ENCODE measurements around the gene ZNF599.
"Not testable (repeated sequence)": the region's sequence is repeated elsewhere in the genome, so short reads cannot be mapped to it uniquely, and the experiment has no call there.

ZNF599 gene

DNA sequence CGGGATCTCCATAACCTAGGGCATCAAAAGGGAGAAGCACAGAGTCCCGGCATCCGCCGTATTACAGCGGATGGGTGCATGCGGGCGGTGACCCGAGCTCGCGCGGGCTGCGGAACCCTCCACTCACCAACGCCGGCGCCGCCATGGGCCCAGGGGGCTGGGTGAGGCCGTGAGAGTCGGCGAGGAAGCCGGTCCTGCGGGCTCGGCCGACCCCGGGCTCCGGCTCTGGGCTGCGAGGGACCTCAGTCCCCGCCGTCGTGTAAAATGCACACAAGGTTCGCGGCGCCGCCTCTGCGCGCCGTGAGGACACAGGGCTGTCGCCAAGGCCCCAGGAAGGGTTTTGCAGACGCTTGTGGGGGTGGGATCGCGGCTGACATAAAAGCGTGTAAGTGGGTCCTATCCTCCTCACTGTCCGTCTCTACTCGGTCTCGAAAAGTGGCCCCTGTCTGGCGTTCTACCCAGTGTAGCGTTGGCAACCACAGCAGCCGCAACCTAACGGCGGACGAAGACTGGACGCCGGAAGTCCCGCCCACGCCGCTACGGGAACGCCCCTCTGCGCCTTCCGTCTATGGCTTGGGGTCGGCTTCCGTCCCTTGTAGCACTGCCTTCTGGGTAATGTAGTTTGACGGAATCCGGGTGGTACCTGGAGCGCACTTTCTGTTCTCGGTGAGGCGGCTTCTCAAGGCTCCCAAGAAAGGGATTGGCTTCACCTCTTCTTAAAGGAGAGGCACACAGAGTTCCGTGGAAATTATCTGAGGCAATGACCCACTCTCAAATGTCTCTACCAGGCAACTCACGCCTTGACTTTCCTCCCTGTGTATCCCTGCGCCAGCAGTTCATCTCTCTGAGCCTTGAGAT lies at the start of gene ZNF599:
ZNF599 (minus strand) TSS at position 519 of the 858 bp plus-strand sequence; CDS start at position 145, 374 bp downstream.
- peak; percentile 83 for DNase-seq

DNA sequence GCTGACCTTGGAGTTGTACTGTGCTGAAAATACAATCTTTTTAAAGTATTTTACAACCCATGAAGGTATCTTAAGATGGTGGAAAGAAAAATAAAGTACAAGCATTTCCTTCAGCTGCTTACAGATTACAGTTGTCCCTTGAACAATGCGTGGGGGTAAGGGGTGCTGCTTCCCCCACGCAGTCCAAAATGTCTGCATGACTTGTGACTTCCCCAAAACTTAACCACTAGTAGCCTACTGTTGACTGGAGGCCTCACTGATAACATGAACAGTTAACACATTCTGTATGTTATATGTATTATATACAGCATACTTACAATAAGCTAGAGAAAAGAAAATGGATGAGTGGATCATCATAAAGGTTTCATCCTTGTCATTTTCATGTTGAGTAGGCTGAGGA lies 45.3 kb upstream of the ZNF599 start:
- DNase-seq, result no peak

DNA sequence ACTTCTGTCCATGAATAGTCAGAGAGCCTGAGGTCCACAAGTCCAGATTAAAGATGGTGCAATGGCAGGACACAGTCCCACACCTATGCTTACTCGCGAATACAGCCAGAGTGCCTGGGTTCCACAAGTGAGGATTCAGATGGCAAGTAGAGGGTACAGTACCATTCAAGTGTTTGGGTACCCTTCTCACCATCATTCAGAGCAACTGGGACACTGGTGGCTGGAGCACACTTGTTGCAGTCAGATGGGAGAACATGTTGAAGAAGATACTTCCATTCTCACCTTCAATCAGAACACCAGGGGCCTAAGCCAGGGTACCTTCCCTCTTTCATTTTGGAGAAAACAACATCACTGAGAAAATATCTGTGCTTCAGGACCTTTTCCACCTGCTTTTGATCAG lies 43.7 kb upstream of the ZNF599 start:
- DNase-seq, result no peak

GRCh38 chr19:34808566-34808965 lies 35.6 kb upstream of the ZNF599 start:
- DNase-seq, result no peak

DNA sequence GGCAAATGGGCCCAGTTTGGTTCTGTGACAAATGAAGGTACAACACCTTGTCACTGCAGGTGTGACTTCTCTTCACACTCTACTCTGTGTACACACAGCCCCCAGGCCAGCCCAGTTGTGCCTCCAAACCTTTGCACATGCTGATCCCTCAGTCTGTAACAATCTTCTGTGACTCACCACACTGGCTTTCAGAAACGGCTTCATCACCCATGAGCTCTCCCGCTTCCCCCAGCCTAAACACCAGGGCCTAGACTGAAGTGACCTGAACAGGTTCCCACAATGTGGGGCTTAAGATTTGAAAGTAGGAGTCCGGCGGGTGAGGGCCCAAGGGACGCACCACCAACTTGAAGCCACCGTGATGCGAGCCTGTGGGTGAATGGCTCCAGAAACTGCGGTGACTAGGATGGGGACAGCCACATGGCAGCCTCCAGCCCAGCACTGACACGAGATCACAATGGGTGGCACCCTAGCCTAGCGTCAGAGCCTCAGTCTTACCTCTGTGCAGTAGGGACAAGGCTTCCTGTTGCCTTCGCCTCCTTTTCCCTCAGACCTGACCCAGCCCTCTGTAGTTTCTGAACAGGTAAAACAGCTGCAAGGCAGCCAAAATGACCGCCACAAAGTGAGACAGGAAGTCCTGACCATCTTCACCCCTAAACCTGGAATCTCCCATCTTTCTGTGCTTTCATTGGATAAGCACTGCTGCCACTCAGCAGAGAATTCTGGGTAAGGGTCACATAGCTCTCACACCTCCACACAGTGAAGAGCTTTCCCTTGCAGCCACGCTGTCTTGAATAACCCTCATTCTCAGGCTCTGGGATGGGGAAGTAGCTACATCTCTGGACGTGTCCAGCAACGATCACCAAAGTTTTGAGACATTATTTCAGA lies 34.2 kb upstream of the ZNF599 start:
- DNase-seq, result no peak

DNA sequence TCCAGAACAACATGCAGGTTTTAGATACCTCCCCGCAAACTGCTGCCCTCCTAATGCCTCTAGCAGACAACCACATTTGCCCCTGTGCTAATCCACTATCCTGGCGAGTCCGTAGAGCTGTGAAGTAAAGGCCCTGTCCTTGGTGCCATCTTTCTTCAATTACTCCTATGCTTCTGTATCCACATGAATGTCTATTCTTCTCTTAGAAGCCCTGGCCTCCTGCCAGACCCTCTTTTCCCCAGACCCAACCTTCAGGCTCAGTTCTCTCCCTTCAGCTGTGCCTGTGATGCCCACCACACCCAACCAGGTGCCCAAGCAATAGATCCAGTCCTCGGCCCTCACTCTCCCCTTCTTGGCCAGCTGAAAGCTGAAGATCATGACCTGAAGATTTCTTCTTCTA lies 31.1 kb upstream of the ZNF599 start:
- DNase-seq, result no peak

GRCh38 chr19:34796953-34797352 lies 23.9 kb upstream of the ZNF599 start:
- not testable (repeated sequence) for DNase-seq

DNA sequence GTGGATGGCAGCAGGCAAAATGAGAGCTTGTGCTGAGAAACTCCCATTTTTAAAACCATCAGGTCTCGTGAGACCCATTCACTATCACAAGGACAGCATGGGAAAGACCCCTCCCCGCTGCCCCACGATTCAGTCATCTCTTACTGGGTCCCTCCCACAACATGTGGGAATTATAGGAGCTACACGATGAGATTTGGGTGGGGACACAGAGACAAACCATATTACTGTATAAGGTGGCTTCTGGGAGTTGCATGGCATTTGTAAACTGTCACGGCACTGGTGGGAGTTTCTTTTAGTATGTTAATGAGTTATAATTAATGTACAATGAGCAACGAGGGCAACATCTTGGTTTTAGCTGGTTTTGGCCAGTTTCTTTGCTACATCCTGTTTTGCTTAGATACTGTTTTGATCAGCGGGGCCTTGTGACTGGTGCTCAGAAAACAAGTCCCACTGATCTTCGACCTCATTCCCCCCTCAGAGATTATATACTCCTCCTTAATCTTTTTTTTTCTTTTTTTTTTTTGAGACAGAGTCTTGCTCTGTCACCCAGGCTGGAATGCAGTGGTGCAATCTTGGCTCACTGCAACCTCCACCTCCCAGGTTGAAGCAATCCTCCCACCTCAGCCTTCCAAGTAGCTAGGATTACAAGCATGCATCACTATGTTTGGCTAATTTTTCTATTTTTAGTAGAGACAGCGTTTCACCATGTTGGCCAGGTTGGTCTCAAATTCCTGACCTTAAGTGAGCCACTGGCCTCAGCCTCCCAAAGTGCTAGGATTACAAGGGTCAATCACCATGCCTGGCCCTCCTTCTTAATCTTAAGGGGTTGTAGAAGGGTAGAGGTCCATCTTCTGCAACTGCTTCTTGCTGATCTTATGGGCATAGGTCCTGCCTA lies 21.3 kb upstream of the ZNF599 start:
- DNase-seq, result no peak

- no peak for DNase-seq
Observed at GRCh38 chr19:34793565-34793964, 20.6 kb upstream of the ZNF599 start.

DNA sequence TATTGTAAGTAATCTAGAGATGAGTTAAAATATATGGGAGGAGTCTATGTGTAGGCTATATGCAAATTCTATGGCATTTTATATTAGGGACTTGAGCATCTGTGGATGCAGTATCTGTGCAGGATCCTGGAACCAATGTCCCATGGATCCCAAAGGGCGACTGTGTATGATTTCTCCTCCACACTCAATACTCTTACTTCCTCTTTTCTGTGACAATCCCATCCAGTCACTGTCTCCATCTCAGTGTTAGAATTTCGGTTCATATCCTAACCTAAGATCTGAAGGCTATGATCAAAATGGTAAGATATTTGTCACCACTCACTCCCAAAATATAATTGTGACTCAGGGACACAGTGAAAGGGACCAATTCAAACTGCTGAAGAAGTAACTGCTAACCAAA lies 15.1 kb upstream of the ZNF599 start:
- no peak for DNase-seq

DNA sequence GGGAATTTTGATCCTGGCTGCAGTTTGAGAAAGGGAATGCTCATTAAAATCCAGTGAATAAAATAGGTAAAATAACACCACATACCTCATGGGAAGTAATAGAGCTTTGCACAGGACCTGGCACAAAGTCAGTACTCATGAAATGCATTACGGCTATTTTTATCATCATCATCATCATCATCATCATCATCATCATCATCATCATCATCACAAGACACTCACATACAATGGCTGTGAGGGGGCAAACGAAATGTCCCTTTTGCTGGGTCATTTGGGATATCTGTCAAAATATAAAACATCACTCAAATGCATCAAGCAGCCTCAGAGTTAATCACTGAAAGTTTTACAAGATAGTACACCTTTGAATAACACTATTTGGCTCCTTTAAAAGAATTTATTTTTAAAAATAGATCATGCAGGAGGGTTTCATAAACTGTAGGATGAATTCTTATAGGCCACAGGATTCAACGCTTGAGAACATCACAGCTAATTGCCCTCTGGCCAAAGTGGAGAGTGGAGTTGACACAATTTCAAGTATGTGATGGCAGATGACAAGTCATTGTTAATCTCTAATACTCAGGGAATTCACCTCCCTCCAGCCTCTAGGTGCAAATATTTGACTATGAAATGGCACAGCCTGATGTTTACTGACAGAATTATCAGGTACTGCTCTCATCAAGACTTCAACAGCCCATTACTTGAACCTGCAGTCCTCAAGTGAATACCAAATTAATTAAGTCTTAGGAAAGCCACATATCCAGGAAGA lies 14.2 kb upstream of the ZNF599 start:
- DNase-seq, result no peak

GRCh38 chr19:34786236-34786635 lies 13.2 kb upstream of the ZNF599 start:
- no peak for DNase-seq

GRCh38 chr19:34779652-34780051 lies 6.6 kb upstream of the ZNF599 start:
- DNase-seq, result no peak

DNA sequence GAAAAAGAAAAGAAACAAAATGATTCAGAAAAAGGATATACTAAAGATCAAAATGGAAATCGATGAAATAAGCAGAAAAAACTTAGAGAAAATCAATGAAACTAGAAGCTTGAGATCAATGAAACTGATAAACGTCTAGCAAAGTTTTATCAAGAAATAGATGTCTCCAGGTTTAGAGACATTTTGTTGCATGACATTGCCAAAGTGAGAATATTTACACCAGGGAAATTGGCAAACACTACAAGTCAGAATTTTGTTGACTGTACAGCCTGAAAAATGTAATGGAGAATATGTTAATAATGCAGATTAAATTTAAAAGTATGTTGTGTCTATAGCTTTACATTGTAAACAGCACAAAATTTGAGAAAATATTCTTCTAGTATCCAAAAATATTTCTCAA lies 5.3 kb upstream of the ZNF599 start:
- DNase-seq, result no peak

DNA sequence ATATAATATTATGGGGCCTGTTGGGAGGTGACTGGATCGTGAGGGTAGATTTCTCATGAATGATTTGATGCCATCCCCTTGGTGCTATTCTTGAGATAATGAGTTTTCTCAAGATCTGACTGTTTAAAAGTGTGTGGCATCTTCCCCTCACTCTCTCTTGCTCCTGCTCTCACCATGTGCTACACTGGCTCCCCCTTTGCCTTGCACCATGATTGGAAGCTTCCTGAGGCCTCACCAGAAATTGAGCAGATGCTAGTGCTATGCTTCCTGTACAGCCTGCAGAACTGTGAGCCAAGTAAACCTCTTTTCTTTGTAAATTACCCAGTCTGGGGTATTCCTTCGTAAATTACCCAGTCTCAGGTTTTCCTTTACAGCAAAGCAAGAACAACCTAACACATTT lies 1.8 kb upstream of the ZNF599 start:
- DNase-seq, result no peak

DNA sequence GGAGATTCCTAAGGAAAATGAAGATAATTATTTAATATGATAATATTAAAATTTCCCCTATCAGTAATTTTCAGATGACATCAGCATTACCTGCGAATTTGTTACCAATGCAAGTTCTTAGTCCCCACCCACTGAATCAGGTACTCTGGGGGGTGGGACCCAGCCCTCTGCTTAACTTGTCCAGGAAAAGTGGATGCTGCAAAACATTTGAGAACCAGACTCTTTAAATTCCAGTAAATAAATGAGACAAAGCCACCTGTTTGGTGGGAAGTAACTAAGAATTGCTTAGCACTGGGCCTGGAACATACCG lies 495 bp upstream of the ZNF599 start:
- no peak for DNase-seq

DNA sequence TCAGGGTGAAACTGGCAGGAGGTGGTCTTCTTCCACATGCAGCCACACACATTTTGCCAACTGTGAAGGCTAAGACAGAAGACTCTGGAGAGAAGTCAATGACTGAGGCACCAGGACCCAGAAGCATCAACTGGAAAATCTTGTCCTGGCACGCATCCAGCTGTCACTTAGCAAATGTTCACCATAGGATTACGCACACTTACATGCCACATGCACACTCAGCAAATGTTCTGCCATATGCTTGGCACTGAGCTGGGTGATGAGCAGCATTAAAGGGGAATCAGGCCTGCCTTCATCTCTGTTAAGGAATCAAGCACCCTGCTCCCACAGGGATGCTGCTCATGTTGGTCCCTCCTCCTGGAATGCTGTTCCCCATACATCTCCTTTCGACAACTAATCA lies 5.1 kb downstream of the ZNF599 start:
- DNase-seq, result no peak

- DNase-seq, result no peak
Observed at GRCh38 chr19:34766386-34766785, 6.6 kb downstream of the ZNF599 start.

DNA sequence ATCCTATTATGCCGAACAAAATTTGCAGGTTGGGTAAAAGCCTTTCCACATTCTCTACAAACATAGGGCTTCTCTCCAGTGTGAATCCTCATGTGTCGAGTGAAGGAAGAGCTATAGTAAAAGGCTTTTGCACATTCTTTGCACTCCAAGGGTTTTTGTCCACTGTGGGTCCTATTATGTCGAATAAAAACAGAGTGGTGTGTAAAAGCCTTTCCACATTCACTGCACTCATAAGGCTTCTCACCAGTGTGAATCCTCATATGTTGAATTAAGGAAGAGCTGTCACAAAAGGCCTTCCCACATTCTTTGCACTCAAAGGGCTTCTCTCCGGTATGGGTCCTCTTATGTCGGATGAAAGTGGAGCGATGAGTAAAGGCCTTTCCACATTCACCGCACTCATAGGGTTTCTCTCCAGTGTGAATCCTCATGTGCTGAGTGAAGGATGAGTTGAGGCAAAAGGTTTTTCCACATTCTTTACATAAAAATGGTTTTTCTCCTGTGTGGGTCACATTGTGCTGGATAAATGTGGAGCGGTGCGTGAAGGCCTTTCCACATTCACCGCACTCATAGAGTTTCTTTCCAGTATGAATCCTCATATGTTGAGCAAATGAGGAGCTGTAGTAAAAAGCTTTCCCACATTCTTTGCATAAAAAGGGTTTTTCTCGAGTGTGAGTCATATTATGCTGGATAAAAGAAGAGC lies 13.6 kb downstream of the ZNF599 start:
- DNase-seq, result no peak

DNA sequence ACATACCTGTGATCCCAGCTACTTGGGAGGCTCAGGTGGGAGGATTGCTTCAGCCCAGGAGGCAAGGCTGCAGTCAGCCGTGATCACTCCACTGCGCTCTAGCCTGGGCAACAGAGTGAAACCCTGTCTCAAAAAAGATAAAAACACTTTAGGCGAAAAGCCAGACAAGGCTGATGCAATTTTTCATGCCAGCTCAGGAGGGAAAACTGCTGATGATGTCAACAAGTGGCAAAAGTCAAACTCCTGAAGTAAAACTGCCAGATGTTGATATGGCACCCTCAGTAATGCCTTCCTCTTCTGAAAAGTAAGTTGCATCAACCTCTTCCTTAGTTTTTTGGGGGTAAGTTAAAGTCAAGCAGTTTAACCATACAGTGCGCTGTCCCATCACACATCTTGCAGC lies 15.6 kb downstream of the ZNF599 start:
- DNase-seq, result no peak

DNA sequence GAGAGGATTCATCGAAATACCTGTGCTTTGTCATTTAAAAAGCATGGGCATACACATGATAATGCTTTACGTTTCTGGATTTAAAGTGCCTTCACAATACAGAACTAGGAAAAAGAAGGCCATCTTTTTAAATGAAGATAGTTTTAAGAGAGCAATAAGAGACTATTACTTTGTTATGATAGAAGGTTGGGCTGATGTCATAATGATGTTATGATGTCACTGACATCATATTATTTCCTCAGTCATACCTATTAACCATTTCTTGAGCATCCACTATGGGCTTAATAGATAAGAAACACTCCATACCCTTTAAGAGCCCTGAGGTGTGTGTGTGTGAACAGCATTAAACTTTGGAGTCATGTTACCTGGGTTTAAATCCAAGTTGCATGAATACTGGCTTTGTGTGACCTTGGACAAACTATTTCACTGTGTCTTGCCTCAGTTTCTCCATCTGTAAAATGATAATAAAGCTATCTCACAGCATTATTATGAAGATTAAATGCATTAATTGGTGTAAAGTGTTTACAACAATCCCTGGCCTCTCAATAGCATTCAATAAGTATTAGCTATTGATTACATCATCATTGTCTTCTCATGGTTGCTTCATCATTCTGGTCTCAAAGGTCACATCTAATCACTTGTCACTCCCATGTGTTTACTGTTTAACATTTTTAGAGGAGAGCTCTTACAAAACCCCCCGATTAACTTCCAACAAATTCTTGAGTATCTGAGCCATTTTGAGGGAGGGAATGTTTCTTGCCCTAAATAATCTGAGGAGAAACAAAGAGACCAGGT lies 27.9 kb downstream of the ZNF599 start:
- no peak for DNase-seq
